SK-N-SH treated with all-trans-retinoic acid at 6 μM for 48 hours (cell line): ENCODE measurements around the gene LHFPL6.

ENCODE experiments used
- CSDC2 ChIP-seq: fragments of 250-450 bp; sonication (Bioruptor Pico); IDR thresholded peaks from 2 replicates; pipeline ENCODE4 v1.5.0; 2020; ENCODE audit warnings: mild to moderate bottlenecking, moderate library complexity
- ESRRG ChIP-seq: fragments of 250-450 bp; sonication (Bioruptor Pico); IDR thresholded peaks from 2 replicates; pipeline ENCODE4 v1.6.1; 2021; ENCODE audit warnings: mild to moderate bottlenecking
- GLIS3 ChIP-seq: fragments of 250-450 bp; sonication (Bioruptor Pico); IDR thresholded peaks from 2 replicates; pipeline ENCODE4 v1.5.0; 2020; ENCODE audit warnings: mild to moderate bottlenecking, moderate library complexity
- PPARA ChIP-seq: fragments of 250-450 bp; sonication (Bioruptor Pico); IDR thresholded peaks from 2 replicates; pipeline ENCODE4 v1.5.0; 2020; ENCODE audit warnings: mild to moderate bottlenecking, borderline replicate concordance
- RARB ChIP-seq: fragments of 250-450 bp; sonication (Bioruptor Pico); IDR thresholded peaks from 2 replicates; pipeline ENCODE4 v1.8.0; 2021; ENCODE audit warnings: mild to moderate bottlenecking, moderate library complexity
- ZFP3 ChIP-seq: fragments of 250-450 bp; sonication (Bioruptor Pico); IDR thresholded peaks from 2 replicates; pipeline ENCODE4 v1.5.0; 2020; ENCODE audit warnings: mild to moderate bottlenecking, moderate library complexity
- ZNF565 ChIP-seq: fragments of 450-650 bp; formaldehyde crosslinking; conservative IDR thresholded peaks from 2 replicates; pipeline ENCODE4 v1.5.0; 2020; ENCODE audit warnings: low read depth, mild to moderate bottlenecking, moderate library complexity
- TF ChIP-seq, protein P1 (sequence below): fragments of 250-450 bp; sonication (Bioruptor Pico); IDR thresholded peaks from 2 replicates; pipeline ENCODE4 v1.8.0; 2020; ENCODE audit warnings: mild to moderate bottlenecking, moderate library complexity, borderline replicate concordance

DNA sequence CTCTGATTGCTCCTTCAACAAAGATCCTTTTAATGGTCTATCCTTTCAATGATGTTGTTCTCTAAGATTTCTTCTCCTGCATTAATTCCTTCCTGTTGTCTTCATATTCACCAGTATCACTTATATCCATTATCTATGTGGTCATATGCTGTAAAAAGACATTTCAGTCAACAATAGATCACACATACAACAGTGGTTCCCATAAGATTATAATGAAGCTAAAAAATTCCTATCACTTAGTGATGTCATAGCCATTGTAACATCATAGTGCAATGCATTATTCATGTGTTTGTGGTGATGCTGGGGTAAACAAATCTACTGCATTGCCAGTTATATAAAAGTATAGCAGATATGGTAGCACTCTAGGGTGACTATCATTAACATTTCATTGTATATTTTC is 266.1 kb downstream of the LHFPL6 start:
- TF ChIP-seq ZNF565 (no peak), PPARA (no peak), ESRRG (CRISPR knock-in tag) (no peak), RARB (CRISPR knock-in tag) (no peak), GLIS3 (no peak), ZFP3 (CRISPR knock-in tag) (no peak), CSDC2 (CRISPR knock-in tag) (no peak)
- TF ChIP-seq, protein P1, sequence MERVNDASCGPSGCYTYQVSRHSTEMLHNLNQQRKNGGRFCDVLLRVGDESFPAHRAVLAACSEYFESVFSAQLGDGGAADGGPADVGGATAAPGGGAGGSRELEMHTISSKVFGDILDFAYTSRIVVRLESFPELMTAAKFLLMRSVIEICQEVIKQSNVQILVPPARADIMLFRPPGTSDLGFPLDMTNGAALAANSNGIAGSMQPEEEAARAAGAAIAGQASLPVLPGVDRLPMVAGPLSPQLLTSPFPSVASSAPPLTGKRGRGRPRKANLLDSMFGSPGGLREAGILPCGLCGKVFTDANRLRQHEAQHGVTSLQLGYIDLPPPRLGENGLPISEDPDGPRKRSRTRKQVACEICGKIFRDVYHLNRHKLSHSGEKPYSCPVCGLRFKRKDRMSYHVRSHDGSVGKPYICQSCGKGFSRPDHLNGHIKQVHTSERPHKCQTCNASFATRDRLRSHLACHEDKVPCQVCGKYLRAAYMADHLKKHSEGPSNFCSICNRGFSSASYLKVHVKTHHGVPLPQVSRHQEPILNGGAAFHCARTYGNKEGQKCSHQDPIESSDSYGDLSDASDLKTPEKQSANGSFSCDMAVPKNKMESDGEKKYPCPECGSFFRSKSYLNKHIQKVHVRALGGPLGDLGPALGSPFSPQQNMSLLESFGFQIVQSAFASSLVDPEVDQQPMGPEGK = no peak
